ENCODE measurements around the gene FSD1L. TPM values are rescaled to one million over a fixed set of nuclear protein-coding genes. Genes with fewer than 3 reads are reported as not detected.

FSD1L gene
- polyA plus RNA-seq, 1 experiment: 0.81 TPM

DNA sequence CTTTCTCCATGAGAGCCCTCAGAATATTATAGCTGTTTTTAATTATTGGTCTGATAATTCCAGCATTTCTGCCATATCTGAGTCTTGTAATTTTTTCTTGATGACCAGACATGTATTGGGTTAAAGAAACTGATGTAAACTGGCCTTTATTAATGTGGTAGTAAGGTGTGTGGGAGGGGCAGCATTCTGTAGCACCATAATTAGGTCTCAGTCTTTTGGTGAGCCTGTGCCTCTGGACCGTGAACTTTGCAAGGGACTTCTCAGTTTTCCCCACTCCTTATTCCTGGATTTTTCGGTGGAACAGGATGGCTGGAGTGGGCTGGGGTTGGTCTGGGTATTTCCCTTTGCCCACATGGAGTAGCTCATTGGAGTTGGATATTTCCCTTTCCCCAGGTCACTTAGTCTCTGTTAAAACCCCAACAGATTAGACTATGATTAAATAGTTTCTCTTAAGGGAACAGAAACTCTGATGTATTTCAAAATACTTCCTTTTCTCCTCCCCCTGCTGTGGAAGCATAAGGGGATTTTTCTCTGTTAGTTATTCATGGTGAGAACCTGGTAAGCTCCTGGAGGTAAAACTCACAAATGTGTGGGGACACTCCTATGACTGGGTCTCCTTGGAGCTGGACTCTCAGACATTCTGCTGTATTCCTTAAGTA, 52.4 kb downstream of the FSD1L start:
- TF ChIP-seq, protein P1, sequence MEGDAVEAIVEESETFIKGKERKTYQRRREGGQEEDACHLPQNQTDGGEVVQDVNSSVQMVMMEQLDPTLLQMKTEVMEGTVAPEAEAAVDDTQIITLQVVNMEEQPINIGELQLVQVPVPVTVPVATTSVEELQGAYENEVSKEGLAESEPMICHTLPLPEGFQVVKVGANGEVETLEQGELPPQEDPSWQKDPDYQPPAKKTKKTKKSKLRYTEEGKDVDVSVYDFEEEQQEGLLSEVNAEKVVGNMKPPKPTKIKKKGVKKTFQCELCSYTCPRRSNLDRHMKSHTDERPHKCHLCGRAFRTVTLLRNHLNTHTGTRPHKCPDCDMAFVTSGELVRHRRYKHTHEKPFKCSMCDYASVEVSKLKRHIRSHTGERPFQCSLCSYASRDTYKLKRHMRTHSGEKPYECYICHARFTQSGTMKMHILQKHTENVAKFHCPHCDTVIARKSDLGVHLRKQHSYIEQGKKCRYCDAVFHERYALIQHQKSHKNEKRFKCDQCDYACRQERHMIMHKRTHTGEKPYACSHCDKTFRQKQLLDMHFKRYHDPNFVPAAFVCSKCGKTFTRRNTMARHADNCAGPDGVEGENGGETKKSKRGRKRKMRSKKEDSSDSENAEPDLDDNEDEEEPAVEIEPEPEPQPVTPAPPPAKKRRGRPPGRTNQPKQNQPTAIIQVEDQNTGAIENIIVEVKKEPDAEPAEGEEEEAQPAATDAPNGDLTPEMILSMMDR (IDR thresholded peaks at IDR 0.05; ENCODE audit: insufficient read depth, low read depth, low read length): no peak
- Histone ChIP-seq H3K36me3 (ENCODE audit: control insufficient read depth, insufficient read depth, low read length) (no peaks in the 10 kb centered on the region), H3K27me3 (ENCODE audit: control insufficient read depth, insufficient read depth, low read length) (no peaks in the 10 kb centered on the region), H3K4me3 (ENCODE audit: low read depth, low read length) (no peak overlapping the region)
- ChIA-PET CTCF (no interaction called here), POLR2A (no interaction called here)
- no peak for DNase-seq (ENCODE audit: low read depth)

DNA sequence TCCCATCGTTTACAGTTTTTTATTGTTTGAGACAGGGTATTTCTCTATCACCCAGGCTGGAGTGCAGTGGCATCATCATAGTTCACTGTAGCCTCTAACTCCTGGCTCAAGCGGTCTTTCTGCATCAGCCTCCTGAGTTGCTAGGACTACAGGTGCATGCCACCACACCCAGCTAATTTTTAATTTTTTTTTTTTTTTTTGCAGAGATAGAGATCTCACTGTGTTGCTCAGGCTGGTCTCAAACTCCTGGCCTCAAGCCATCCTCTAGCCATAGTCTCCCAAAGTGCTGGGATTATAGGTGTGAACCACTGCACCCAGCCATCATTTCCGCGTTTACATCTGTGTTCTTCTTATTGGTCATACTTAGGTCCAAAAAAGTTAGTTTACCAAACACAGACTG, 53.6 kb downstream of the FSD1L start:
- no peak for DNase-seq (ENCODE audit: low read depth)
- no peaks in the 10 kb centered on the region for H3K27me3 ChIP-seq (ENCODE audit: control insufficient read depth, insufficient read depth, low read length)
- CTCF ChIA-PET: no interaction called here
- H3K36me3 ChIP-seq (ENCODE audit: control insufficient read depth, insufficient read depth, low read length): no peaks in the 10 kb centered on the region
- H3K4me3 ChIP-seq (ENCODE audit: low read depth, low read length): no peak overlapping the region
- TF ChIP-seq, protein P1 (IDR thresholded peaks at IDR 0.05; ENCODE audit: insufficient read depth, low read depth, low read length): no peak
- POLR2A ChIA-PET: no interaction called here

DNA sequence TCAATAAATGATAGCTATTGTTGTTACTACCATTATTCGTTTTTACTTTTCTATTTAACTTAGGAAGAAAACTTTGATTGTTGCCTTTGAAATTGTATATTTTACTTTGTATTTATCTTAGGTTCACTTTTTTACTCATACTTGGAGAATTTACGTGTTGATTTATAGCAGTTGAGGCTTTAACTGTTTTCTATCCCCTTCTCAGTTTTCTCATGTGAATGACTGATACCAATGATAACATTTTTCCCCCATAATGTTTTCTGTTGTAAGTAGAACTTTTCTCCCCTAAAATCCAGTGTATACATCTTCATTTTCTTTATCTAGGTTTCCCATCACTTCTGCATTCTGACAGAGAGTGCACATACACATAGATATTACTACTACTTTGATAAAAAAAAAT, 54.4 kb downstream of the FSD1L start:
- CTCF ChIA-PET: no interaction called here
- DNase-seq (ENCODE audit: low read depth): no peak
- Histone ChIP-seq H3K36me3 (ENCODE audit: control insufficient read depth, insufficient read depth, low read length) (no peaks in the 10 kb centered on the region), H3K4me3 (ENCODE audit: low read depth, low read length) (no peak overlapping the region), H3K27me3 (ENCODE audit: control insufficient read depth, insufficient read depth, low read length) (no peaks in the 10 kb centered on the region)
- POLR2A ChIA-PET: no interaction called here
- TF ChIP-seq, protein P1 (IDR thresholded peaks at IDR 0.05; ENCODE audit: insufficient read depth, low read depth, low read length): no peak

DNA sequence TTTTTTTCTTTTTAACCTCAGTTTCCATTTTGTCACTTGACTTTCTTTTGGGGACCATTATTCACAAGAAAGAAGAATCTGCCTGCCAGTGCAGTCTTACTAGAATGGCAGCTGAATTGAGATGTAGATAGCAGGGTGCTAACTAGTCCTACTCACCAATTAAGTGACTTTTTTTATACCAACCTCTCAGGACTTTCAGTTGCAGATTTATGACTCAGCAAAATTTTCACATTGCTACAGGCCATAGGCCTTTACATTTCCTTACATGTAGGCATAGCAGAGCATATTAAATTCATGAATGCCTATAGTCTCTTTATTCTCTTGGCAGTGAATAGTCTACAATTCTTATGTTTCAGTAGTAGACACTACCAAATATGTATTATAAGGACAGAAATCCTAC, 56.0 kb downstream of the FSD1L start:
- H3K27me3 ChIP-seq (ENCODE audit: control insufficient read depth, insufficient read depth, low read length): no peaks in the 10 kb centered on the region
- POLR2A ChIA-PET: no interaction called here

DNA sequence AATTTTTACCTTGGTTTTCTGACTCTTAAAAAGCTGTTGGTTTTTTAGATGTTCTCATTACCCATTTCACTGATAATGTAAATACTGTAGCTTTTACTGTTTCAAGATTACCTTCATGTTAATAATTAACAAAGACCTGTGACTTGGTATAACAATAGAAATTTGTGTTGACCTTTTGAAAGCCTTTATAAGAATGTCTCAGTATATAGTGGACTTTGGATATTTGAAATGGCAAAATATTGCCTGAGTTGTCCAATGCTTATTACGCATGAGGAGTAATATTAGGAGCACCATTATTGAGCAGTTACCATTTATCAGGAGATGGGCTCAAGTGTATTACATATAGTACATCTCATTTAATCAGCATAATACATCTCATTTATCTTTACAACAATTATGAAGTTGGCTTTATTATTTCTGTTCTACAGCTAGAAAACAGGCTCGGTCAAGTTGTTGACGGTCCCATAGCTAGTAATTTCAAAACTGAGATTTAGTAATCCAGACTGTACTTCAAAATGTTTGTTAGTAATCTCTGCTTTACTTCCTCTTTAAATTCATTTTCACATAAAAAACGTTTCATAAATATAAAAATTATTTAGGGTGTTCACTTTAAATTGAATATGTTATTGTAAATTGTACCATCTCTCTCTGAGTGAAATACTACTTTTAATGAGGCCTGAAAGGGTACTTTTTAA, 59.4 kb downstream of the FSD1L start:
- CTCF ChIA-PET: no interaction called here
- POLR2A ChIA-PET: no interaction called here
- TF ChIP-seq, protein P1 (IDR thresholded peaks at IDR 0.05; ENCODE audit: insufficient read depth, low read depth, low read length): no peak
- no peaks in the 10 kb centered on the region for H3K27me3 ChIP-seq (ENCODE audit: control insufficient read depth, insufficient read depth, low read length)
- H3K4me3 ChIP-seq (ENCODE audit: low read depth, low read length): no peak overlapping the region
- H3K36me3 ChIP-seq (ENCODE audit: control insufficient read depth, insufficient read depth, low read length): no peaks in the 10 kb centered on the region
- no peak for DNase-seq (ENCODE audit: low read depth)

More for the DNA sequence above, 56.0 kb downstream of the FSD1L start:
- TF ChIP-seq, protein P1 (IDR thresholded peaks at IDR 0.05; ENCODE audit: insufficient read depth, low read depth, low read length): no peak
- CTCF ChIA-PET: no interaction called here
- no peak for DNase-seq (ENCODE audit: low read depth)
- Histone ChIP-seq H3K4me3 (ENCODE audit: low read depth, low read length) (no peak overlapping the region), H3K36me3 (ENCODE audit: control insufficient read depth, insufficient read depth, low read length) (no peaks in the 10 kb centered on the region)

Data from BJ (cell line).